ENCODE results near the gene CRB3. TPM values are rescaled to one million over a fixed set of nuclear protein-coding genes. Genes with fewer than 3 reads are reported as not detected.

The CRB3 gene
- total RNA-seq, 2 experiments from 2014 or later: 7.9 to 9.4 TPM

DNA sequence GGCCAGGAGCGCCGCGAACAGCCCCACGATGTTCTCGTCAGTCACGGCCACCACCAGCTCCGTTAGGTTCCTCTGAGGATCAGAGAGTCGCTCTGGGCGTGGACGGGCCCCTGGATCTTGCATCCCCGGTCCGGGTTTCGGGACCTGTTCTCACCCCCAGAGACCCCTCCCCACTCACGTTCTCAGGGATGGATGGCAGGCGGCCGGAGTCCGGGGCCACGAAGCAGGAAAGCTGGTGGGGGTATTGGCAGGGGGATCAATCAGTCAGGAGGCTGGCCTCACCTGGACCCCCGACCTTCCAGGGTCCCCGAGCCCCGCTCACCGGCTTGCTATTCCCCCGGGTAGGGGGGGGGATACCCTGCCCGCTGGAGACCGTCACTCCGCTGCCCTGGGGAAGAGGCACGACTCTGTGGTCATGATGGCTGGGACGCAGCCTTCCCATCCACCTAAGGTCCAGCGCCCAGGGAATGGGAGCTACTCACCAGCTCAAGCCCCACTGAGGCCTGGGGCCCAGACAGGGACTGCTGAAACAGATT, 12.9 kb downstream of the CRB3 start:
- peaks cover 36% of the 10 kb centered on the region for H3K4me1 Mint-ChIP-seq (ENCODE audit: low read depth)
- POLR2A ChIA-PET: no interaction called here
- no peaks in the 10 kb centered on the region for H3K9me3 Mint-ChIP-seq
- no peak for DNase-seq
- TF ChIP-seq, protein P1, sequence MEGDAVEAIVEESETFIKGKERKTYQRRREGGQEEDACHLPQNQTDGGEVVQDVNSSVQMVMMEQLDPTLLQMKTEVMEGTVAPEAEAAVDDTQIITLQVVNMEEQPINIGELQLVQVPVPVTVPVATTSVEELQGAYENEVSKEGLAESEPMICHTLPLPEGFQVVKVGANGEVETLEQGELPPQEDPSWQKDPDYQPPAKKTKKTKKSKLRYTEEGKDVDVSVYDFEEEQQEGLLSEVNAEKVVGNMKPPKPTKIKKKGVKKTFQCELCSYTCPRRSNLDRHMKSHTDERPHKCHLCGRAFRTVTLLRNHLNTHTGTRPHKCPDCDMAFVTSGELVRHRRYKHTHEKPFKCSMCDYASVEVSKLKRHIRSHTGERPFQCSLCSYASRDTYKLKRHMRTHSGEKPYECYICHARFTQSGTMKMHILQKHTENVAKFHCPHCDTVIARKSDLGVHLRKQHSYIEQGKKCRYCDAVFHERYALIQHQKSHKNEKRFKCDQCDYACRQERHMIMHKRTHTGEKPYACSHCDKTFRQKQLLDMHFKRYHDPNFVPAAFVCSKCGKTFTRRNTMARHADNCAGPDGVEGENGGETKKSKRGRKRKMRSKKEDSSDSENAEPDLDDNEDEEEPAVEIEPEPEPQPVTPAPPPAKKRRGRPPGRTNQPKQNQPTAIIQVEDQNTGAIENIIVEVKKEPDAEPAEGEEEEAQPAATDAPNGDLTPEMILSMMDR (IDR thresholded peaks at IDR 0.05): no peak
- Histone ChIP-seq H3K4me3 (ENCODE audit: low read length) (no peak overlapping the region), H3K27me3 (ENCODE audit: control insufficient read depth in 1 of 2, insufficient read depth in 2 of 2, low read length in 2 of 2) (no peaks in the 10 kb centered on the region), H3K4me1 (ENCODE audit: insufficient read depth, low read length) (peaks cover 43% of the 10 kb centered on the region), H3K36me3 (ENCODE audit: insufficient read depth, low read length) (peaks cover 56% of the 10 kb centered on the region), H3K27ac (ENCODE audit: low read depth in 1 of 2, low read length in 2 of 2) (no peak overlapping the region), H3K9me3 (ENCODE audit: control insufficient read depth in 1 of 2, insufficient read depth in 1 of 2, low read length in 2 of 2) (peaks cover 0 to 11% of the 10 kb centered on the region in 2 experiments)
- H3K36me3 Mint-ChIP-seq (ENCODE audit: low read depth): peaks cover 37% of the 10 kb centered on the region
- no peak overlapping the region for H3K4me3 Mint-ChIP-seq
- CTCF ChIA-PET: no interaction called here
- H3K27ac Mint-ChIP-seq: no peak overlapping the region
- H3K27me3 Mint-ChIP-seq: no peaks in the 10 kb centered on the region
- ATAC-seq (ENCODE audit: poor library complexity): no peak
- intact Hi-C loops (cut with DNase I, micrococcal nuclease): no loop called here

DNA sequence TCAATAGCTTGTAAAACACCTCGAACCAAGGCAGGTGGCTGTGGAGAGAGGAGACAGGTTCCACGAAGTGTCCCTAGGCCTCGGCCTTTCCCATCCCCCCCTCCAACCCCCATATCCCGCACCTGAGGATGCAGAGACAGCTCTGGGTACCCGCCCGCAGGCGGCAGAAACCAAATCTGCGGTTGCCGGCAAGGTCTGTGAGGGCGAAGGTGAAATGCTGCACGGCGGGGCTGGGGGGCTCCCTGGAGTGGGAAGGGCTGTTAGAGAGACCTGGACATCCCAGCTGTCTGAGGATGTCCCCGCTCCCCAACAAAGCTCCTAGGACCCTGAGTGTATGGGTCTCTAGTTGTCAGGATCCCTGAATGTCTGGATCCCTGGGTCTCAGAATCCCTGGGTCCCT, 14.7 kb downstream of the CRB3 start:
- Mint-ChIP-seq H3K27ac (peak overlapping the region; percentile 98), H3K4me3 (no peak overlapping the region), H3K9me3 (no peaks in the 10 kb centered on the region), H3K4me1 (ENCODE audit: low read depth) (peaks cover 51% of the 10 kb centered on the region), H3K36me3 (ENCODE audit: low read depth) (peaks cover 35% of the 10 kb centered on the region), H3K27me3 (no peaks in the 10 kb centered on the region)
- H3K27ac ChIP-seq (ENCODE audit: low read depth in 1 of 2, low read length in 2 of 2): peak overlapping the region; percentile 26 to 68
- no peak overlapping the region for H3K4me3 ChIP-seq (ENCODE audit: low read length)
- no peak for ATAC-seq (ENCODE audit: poor library complexity)
- H3K9me3 ChIP-seq (ENCODE audit: control insufficient read depth in 1 of 2, insufficient read depth in 1 of 2, low read length in 2 of 2): peaks cover 0 to 11% of the 10 kb centered on the region in 2 experiments
- TF ChIP-seq, protein P1 (IDR thresholded peaks at IDR 0.05): no peak
- intact Hi-C loops (cut with DNase I, micrococcal nuclease): loop anchor here in 1 of 2 experiments (2.0 kb wide), 1 partner anchor 22 kb away; no protein-coding TSS in a partner anchor
- peaks cover 53% of the 10 kb centered on the region for H3K4me1 ChIP-seq (ENCODE audit: insufficient read depth, low read length)
- ChIA-PET CTCF (no interaction called here), POLR2A (no interaction called here)
- peaks cover 49% of the 10 kb centered on the region for H3K36me3 ChIP-seq (ENCODE audit: insufficient read depth, low read length)
- no peaks in the 10 kb centered on the region for H3K27me3 ChIP-seq (ENCODE audit: control insufficient read depth in 1 of 2, insufficient read depth in 2 of 2, low read length in 2 of 2)
- no peak for DNase-seq

DNA sequence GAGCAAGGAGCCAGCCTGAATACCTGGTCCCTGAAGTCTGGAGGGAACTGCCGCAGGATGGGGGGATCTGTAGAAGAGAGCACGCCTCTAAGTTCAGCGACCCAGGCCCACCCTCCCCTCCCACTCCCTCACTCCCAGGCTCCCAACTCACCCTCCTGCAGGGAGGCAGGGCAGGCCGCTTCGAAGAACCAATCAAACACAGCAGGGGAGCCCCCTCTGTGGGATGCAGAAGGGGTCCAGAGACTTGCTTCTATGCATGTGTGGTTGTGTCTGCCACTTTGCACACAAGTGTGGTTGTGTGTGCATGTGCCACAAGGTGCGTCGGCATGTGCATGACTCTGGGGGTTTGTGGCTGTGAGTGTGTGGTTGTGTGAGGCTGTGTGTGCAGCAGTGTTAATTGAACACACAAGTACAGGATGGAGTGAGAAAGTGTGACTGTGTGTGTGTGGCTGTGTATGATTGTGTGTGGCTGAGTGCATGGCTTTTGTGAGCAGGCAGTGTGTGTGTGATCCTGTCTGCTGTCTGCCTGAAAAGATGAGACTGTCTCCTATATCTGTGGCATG, 15.8 kb downstream of the CRB3 start:
- CTCF ChIA-PET: interaction anchor here (2.3 kb wide), 1 partner anchor 37 kb away, joined by 5 read pairs; no protein-coding TSS in a partner anchor
- Mint-ChIP-seq H3K9me3 (no peaks in the 10 kb centered on the region), H3K4me3 (peak overlapping the region; percentile 89), H3K36me3 (ENCODE audit: low read depth) (peaks cover 28% of the 10 kb centered on the region), H3K27me3 (no peaks in the 10 kb centered on the region), H3K4me1 (ENCODE audit: low read depth) (peaks cover 51% of the 10 kb centered on the region), H3K27ac (peak overlapping the region; percentile 98)
- TF ChIP-seq, protein P1 (IDR thresholded peaks at IDR 0.05): no peak
- intact Hi-C loops (cut with DNase I, micrococcal nuclease): loop anchor here (2.0 kb wide), 2 partner anchors 19 to 21 kb away; no protein-coding TSS in a partner anchor
- ATAC-seq (ENCODE audit: poor library complexity): no peak
- POLR2A ChIA-PET: interaction anchor here (1.6 to 1.8 kb wide), 2 partner anchors 12 to 55 kb away, joined by 6 to 22 read pairs; partner anchors contain the start of gene KHSRP
- peak overlapping the region; percentile 16 for H3K4me3 ChIP-seq (ENCODE audit: low read length)
- peaks cover 41% of the 10 kb centered on the region for H3K36me3 ChIP-seq (ENCODE audit: insufficient read depth, low read length)
- H3K27ac ChIP-seq (ENCODE audit: low read depth in 1 of 2, low read length in 2 of 2): no peak overlapping the region
- H3K27me3 ChIP-seq (ENCODE audit: control insufficient read depth in 1 of 2, insufficient read depth in 2 of 2, low read length in 2 of 2): no peaks in the 10 kb centered on the region
- peaks cover 53% of the 10 kb centered on the region for H3K4me1 ChIP-seq (ENCODE audit: insufficient read depth, low read length)
- no peak for DNase-seq
- H3K9me3 ChIP-seq (ENCODE audit: control insufficient read depth in 1 of 2, insufficient read depth in 1 of 2, low read length in 2 of 2): peaks cover 0 to 11% of the 10 kb centered on the region in 2 experiments

Measured in CD4-positive, alpha-beta T cell (primary cell).